Effector CD8-positive, alpha-beta T cell (primary cell): ENCODE results near the gene PGM1.

Experiments
- DNase-seq: peaks from one replicate; lab custom pipeline; 2025; lab: John Stamatoyannopoulos, UW

The PGM1 gene

GRCh38 chr1:63701187-63701586 lies 108.0 kb downstream of the PGM1 start:
- DNase-seq: no peak

- no peak for DNase-seq
These were observed 110.5 kb downstream of the PGM1 start for GRCh38 chr1:63703701-63704107.

GRCh38 chr1:63704443-63704842 lies 111.2 kb downstream of the PGM1 start:
- no peak for DNase-seq

- no peak for DNase-seq
These were observed 111.9 kb downstream of the PGM1 start for GRCh38 chr1:63705078-63705477.

GRCh38 chr1:63709267-63709828 lies 116.1 kb downstream of the PGM1 start:
- no peak for DNase-seq
